ENCODE data around the gene ACSL5. TPM values are rescaled to one million over a fixed set of nuclear protein-coding genes. Genes with fewer than 3 reads are reported as not detected.

Gene ACSL5
- total RNA-seq: 10 to 100 TPM; 55.8 to 59.5 TPM

GRCh38 chr10:112373912-112374338 lies at the start of gene ACSL5:
Gene ACSL5, plus strand, starts transcription at chr10:112374116. Its CDS starts 20,831 bp downstream, at chr10:112394947.
- Mint-ChIP-seq H3K4me1 (peaks cover 48% of the 10 kb centered on the region), H3K27ac (peak within 1 kb of the TSS; percentile 100), H3K27me3 (no peaks in the 10 kb centered on the region), H3K9me3 (peaks cover 7% of the 10 kb centered on the region), H3K4me3 (peak within 1 kb of the TSS; percentile 98), H3K36me3 (peaks cover 10% of the 10 kb centered on the region)
- ATAC-seq (ENCODE audit: low read depth) (no peak), DNase-seq (no peak)
- POLR2A ChIA-PET: interaction anchor here (2.9 to 3.8 kb wide), 2 partner anchors 15 to 73 kb away, joined by 18 to 21 read pairs; partner anchors contain the start of genes VTI1A and ZDHHC6

GRCh38 chr10:112327678-112328077 lies 46.2 kb upstream of the ACSL5 start:
- Mint-ChIP-seq H3K27ac (no peak overlapping the region), H3K4me1 (no peaks in the 10 kb centered on the region), H3K9me3 (no peaks in the 10 kb centered on the region), H3K36me3 (no peaks in the 10 kb centered on the region), H3K4me3 (no peak overlapping the region), H3K27me3 (peaks cover 8% of the 10 kb centered on the region)
- POLR2A ChIA-PET: no interaction called here
- DNase-seq (no peak), ATAC-seq (ENCODE audit: low read depth) (no peak)

GRCh38 chr10:112330162-112330561 lies 43.8 kb upstream of the ACSL5 start:
- Mint-ChIP-seq H3K4me1 (no peaks in the 10 kb centered on the region), H3K36me3 (no peaks in the 10 kb centered on the region), H3K27me3 (peaks cover 9% of the 10 kb centered on the region), H3K27ac (no peak overlapping the region), H3K9me3 (no peaks in the 10 kb centered on the region), H3K4me3 (no peak overlapping the region)
- POLR2A ChIA-PET: no interaction called here
- no peak for DNase-seq
- no peak for ATAC-seq (ENCODE audit: low read depth)

GRCh38 chr10:112330607-112331160 lies 43.2 kb upstream of the ACSL5 start:
- H3K36me3 Mint-ChIP-seq: no peaks in the 10 kb centered on the region
- no peak for ATAC-seq (ENCODE audit: low read depth)
- DNase-seq: no peak
- no peaks in the 10 kb centered on the region for H3K4me1 Mint-ChIP-seq
- POLR2A ChIA-PET: no interaction called here
- H3K27ac Mint-ChIP-seq: no peak overlapping the region
- H3K9me3 Mint-ChIP-seq: no peaks in the 10 kb centered on the region
- peaks cover 7% of the 10 kb centered on the region for H3K27me3 Mint-ChIP-seq
- H3K4me3 Mint-ChIP-seq: no peak overlapping the region

- Mint-ChIP-seq H3K36me3 (no peaks in the 10 kb centered on the region), H3K4me1 (peaks cover 3% of the 10 kb centered on the region), H3K4me3 (no peak overlapping the region), H3K27me3 (peaks cover 7% of the 10 kb centered on the region), H3K27ac (no peak overlapping the region), H3K9me3 (no peaks in the 10 kb centered on the region)
- ATAC-seq (ENCODE audit: low read depth) (no peak), DNase-seq (no peak)
- POLR2A ChIA-PET: no interaction called here
These were observed 41.9 kb upstream of the ACSL5 start for GRCh38 chr10:112332022-112332421.

- H3K27ac Mint-ChIP-seq: no peak overlapping the region
- POLR2A ChIA-PET: no interaction called here
- ATAC-seq (ENCODE audit: low read depth): no peak
- no peaks in the 10 kb centered on the region for H3K36me3 Mint-ChIP-seq
- DNase-seq: no peak
- no peaks in the 10 kb centered on the region for H3K9me3 Mint-ChIP-seq
- peaks cover 11% of the 10 kb centered on the region for H3K27me3 Mint-ChIP-seq
- no peak overlapping the region for H3K4me3 Mint-ChIP-seq
- peaks cover 3% of the 10 kb centered on the region for H3K4me1 Mint-ChIP-seq
These were observed 41.2 kb upstream of the ACSL5 start for GRCh38 chr10:112332509-112333228.

- POLR2A ChIA-PET: no interaction called here
- DNase-seq: no peak
- H3K27ac Mint-ChIP-seq: no peak overlapping the region
- no peaks in the 10 kb centered on the region for H3K9me3 Mint-ChIP-seq
- peaks cover 3% of the 10 kb centered on the region for H3K4me1 Mint-ChIP-seq
- ATAC-seq (ENCODE audit: low read depth): no peak
- no peaks in the 10 kb centered on the region for H3K36me3 Mint-ChIP-seq
- H3K27me3 Mint-ChIP-seq: peaks cover 11% of the 10 kb centered on the region
- no peak overlapping the region for H3K4me3 Mint-ChIP-seq
These were observed 40.5 kb upstream of the ACSL5 start for GRCh38 chr10:112333452-112333851.

- H3K9me3 Mint-ChIP-seq: no peaks in the 10 kb centered on the region
- H3K27ac Mint-ChIP-seq: no peak overlapping the region
- H3K27me3 Mint-ChIP-seq: peaks cover 11% of the 10 kb centered on the region
- DNase-seq (no peak), ATAC-seq (ENCODE audit: low read depth) (no peak)
- H3K4me1 Mint-ChIP-seq: peaks cover 3% of the 10 kb centered on the region
- H3K36me3 Mint-ChIP-seq: no peaks in the 10 kb centered on the region
- POLR2A ChIA-PET: no interaction called here
- no peak overlapping the region for H3K4me3 Mint-ChIP-seq
These were observed 38.6 kb upstream of the ACSL5 start for GRCh38 chr10:112335111-112335867.

- Mint-ChIP-seq H3K36me3 (no peaks in the 10 kb centered on the region), H3K4me1 (peaks cover 3% of the 10 kb centered on the region), H3K9me3 (no peaks in the 10 kb centered on the region), H3K4me3 (no peak overlapping the region), H3K27me3 (peaks cover 11% of the 10 kb centered on the region), H3K27ac (no peak overlapping the region)
- ATAC-seq (ENCODE audit: low read depth) (no peak), DNase-seq (no peak)
- POLR2A ChIA-PET: no interaction called here
These were observed 38.0 kb upstream of the ACSL5 start for GRCh38 chr10:112335868-112336265.

- peaks cover 11% of the 10 kb centered on the region for H3K27me3 Mint-ChIP-seq
- no peaks in the 10 kb centered on the region for H3K9me3 Mint-ChIP-seq
- H3K27ac Mint-ChIP-seq: no peak overlapping the region
- ATAC-seq (ENCODE audit: low read depth): no peak
- H3K4me1 Mint-ChIP-seq: peaks cover 3% of the 10 kb centered on the region
- DNase-seq: no peak
- H3K4me3 Mint-ChIP-seq: no peak overlapping the region
- H3K36me3 Mint-ChIP-seq: no peaks in the 10 kb centered on the region
- POLR2A ChIA-PET: no interaction called here
These were observed 37.2 kb upstream of the ACSL5 start for GRCh38 chr10:112336556-112337201.

GRCh38 chr10:112338957-112339356 lies 35.0 kb upstream of the ACSL5 start:
- no peak overlapping the region for H3K4me3 Mint-ChIP-seq
- no peaks in the 10 kb centered on the region for H3K36me3 Mint-ChIP-seq
- no peaks in the 10 kb centered on the region for H3K9me3 Mint-ChIP-seq
- no peak for DNase-seq
- H3K27ac Mint-ChIP-seq: no peak overlapping the region
- H3K27me3 Mint-ChIP-seq: peaks cover 7% of the 10 kb centered on the region
- peaks cover 3% of the 10 kb centered on the region for H3K4me1 Mint-ChIP-seq
- ATAC-seq (ENCODE audit: low read depth): no peak
- POLR2A ChIA-PET: no interaction called here

- peaks cover 3% of the 10 kb centered on the region for H3K4me1 Mint-ChIP-seq
- POLR2A ChIA-PET: no interaction called here
- peaks cover 4% of the 10 kb centered on the region for H3K27me3 Mint-ChIP-seq
- ATAC-seq (ENCODE audit: low read depth): no peak
- no peak overlapping the region for H3K27ac Mint-ChIP-seq
- H3K4me3 Mint-ChIP-seq: no peak overlapping the region
- H3K9me3 Mint-ChIP-seq: no peaks in the 10 kb centered on the region
- no peak for DNase-seq
- no peaks in the 10 kb centered on the region for H3K36me3 Mint-ChIP-seq
These were observed 33.3 kb upstream of the ACSL5 start for GRCh38 chr10:112340601-112341000.

- H3K4me3 Mint-ChIP-seq: no peak overlapping the region
- H3K4me1 Mint-ChIP-seq: no peaks in the 10 kb centered on the region
- peaks cover 3% of the 10 kb centered on the region for H3K27me3 Mint-ChIP-seq
- no peaks in the 10 kb centered on the region for H3K9me3 Mint-ChIP-seq
- POLR2A ChIA-PET: no interaction called here
- no peak overlapping the region for H3K27ac Mint-ChIP-seq
- H3K36me3 Mint-ChIP-seq: no peaks in the 10 kb centered on the region
- no peak for DNase-seq
- no peak for ATAC-seq (ENCODE audit: low read depth)
These were observed 30.7 kb upstream of the ACSL5 start for GRCh38 chr10:112343056-112343806.

Data from activated naive CD8-positive, alpha-beta T cell treated with anti-CD3 and anti-CD28 coated beads, Interleukin-2, amount 10 ng/mL, durations not matched to agents 7 days and 5 days (primary cell).